Lower leg skin (tissue), 4 donors: ENCODE data around the gene KHDC4. TPM values are rescaled to one million over a fixed set of nuclear protein-coding genes. Genes with fewer than 3 reads are reported as not detected.

Experiments
- DNase-seq, 2 donors: peaks; one replicate each; pipeline ENCODE4 v3.0.0-alpha.2; 2019; ENCODE audit warnings: low spot score in 2 of 2
- H3K4me3 ChIP-seq: fragments of 200-600 bp; sonication (generic); 2 replicates; pipeline ENCODE4 v1.5.1; 2017; ENCODE audit warnings: mild to moderate bottlenecking, low read depth; ENCODE audit not compliant: poor library complexity, severe bottlenecking
- CTCF ChIP-seq, 3 donors: fragments of 450-650 bp; IDR thresholded peaks; one replicate each; pipeline ENCODE4 v1.5.1; 2016; ENCODE audit warnings: antibody characterized with exemption in 3 of 3, mild to moderate bottlenecking in 3 of 3, moderate library complexity in 2 of 3
- POLR2A ChIP-seq, 2 donors: fragments of 450-650 bp; IDR thresholded peaks; one replicate each; pipeline ENCODE4 v1.6.1; 2016 to 2017; ENCODE audit warnings: antibody characterized with exemption in 2 of 2, mild to moderate bottlenecking in 1 of 2, moderate library complexity in 1 of 2
- WGBS, 2 donors: methylation state at CpG; one replicate each; pipeline ENCODE4 v1.1.5; 2018; 5-methylcytosine and 5-hydroxymethylcytosine counted together
- intact Hi-C: fragments of 100-400 bp; cut with DNase I; formaldehyde crosslinking; loops from one replicate; pipeline ENCODE4 v1.15.0; 2023; ENCODE audit warnings: low total_unique reads
- total RNA-seq, 4 donors: library from RNA; depleted of rRNA; stranded (reverse); fragments of >200 nt; gene quantifications; one replicate each; pipeline ENCODE4 v1.1.0, GENCODE V29; 2016

The KHDC4 gene
- total RNA-seq, 4 donors from 2014 or later = 32.7 to 96.0 (median 45.5) TPM

GRCh38 chr1:155975375-155976061 is 41.3 kb upstream of the KHDC4 start:
- no peak for TF ChIP-seq CTCF (IDR thresholded peaks at IDR 0.05)
- TF ChIP-seq POLR2A (IDR thresholded peaks at IDR 0.05) = no peak
- H3K4me3 ChIP-seq = no peak overlapping the region
- intact Hi-C loops = no loop called here
- WGBS, 2 donors = 36 to 42% methylated on average over 4 of the region's 4 CpGs
- DNase-seq = no peak

- WGBS, 2 donors = 55% methylated on average over 13 of the region's 13 CpGs
- intact Hi-C loops = no loop called here
- H3K4me3 ChIP-seq = no peak overlapping the region
Measured at GRCh38 chr1:155974208-155975115, 40.2 kb upstream of the KHDC4 start.

GRCh38 chr1:155973723-155974122 is 39.5 kb upstream of the KHDC4 start:
- no peak for DNase-seq
- TF ChIP-seq POLR2A (IDR thresholded peaks at IDR 0.05) = no peak
- no peak for TF ChIP-seq CTCF (IDR thresholded peaks at IDR 0.05)
- intact Hi-C loops = no loop called here
- no peak overlapping the region for H3K4me3 ChIP-seq
- WGBS, 2 donors = 79 to 81% methylated on average over 3 of the region's 3 CpGs

More at GRCh38 chr1:155974208-155975115, 40.2 kb upstream of the KHDC4 start:
- DNase-seq = no peak
- TF ChIP-seq CTCF (IDR thresholded peaks at IDR 0.05) (no peak), POLR2A (IDR thresholded peaks at IDR 0.05) (no peak)

- intact Hi-C loops = no loop called here
- WGBS, 2 donors = 82 to 88% methylated on average over 9 of the region's 9 CpGs
- TF ChIP-seq CTCF (IDR thresholded peaks at IDR 0.05) = no peak
- no peak for TF ChIP-seq POLR2A (IDR thresholded peaks at IDR 0.05)
- no peak overlapping the region for H3K4me3 ChIP-seq
- DNase-seq = no peak
Measured at GRCh38 chr1:155971910-155972809, 37.9 kb upstream of the KHDC4 start.

- H3K4me3 ChIP-seq = no peak overlapping the region
- no peak for TF ChIP-seq CTCF (IDR thresholded peaks at IDR 0.05)
- TF ChIP-seq POLR2A (IDR thresholded peaks at IDR 0.05) = no peak
- 46 to 57% methylated on average over 11 of the region's 11 CpGs for WGBS, 2 donors
- intact Hi-C loops = no loop called here
- DNase-seq = peak; percentile 68 to 92
Measured at GRCh38 chr1:155970531-155971167, 36.4 kb upstream of the KHDC4 start.
